Renal cortical epithelial cell (primary cell): Measurements from ENCODE around the gene RBL2. TPM values are rescaled to one million over a fixed set of nuclear protein-coding genes. Genes with fewer than 3 reads are reported as not detected.
A peak's percentile ranks its signal among the peaks of the same experiment; 100 is the strongest.

Experiments used
- DNase-seq: peaks from one replicate; pipeline ENCODE4 v3.0.0-alpha.2; 2011; ENCODE audit warnings: low read depth
- total RNA-seq: library from RNA; depleted of rRNA; stranded (reverse); fragments of >200 nt; gene quantifications from 2 replicates; pipeline ENCODE4 v1.2.3, GENCODE V29; 2014

The RBL2 gene
- total RNA-seq, 1 donor from 2014 or later = 59.6 TPM

- no peak for DNase-seq
Measured at GRCh38 chr16:53456625-53457024, 22.4 kb downstream of the RBL2 start.

GRCh38 chr16:53457670-53458069 is 23.4 kb downstream of the RBL2 start:
- DNase-seq = peak; percentile 81

GRCh38 chr16:53458635-53459034 is 24.4 kb downstream of the RBL2 start:
- no peak for DNase-seq

GRCh38 chr16:53465606-53466280 is 31.5 kb downstream of the RBL2 start:
- peak; percentile 68 for DNase-seq

- no peak for DNase-seq
Measured at GRCh38 chr16:53476867-53477266, 42.6 kb downstream of the RBL2 start.

- DNase-seq = no peak
Measured at GRCh38 chr16:53478965-53479364, 44.7 kb downstream of the RBL2 start.

GRCh38 chr16:53480394-53480793 is 46.1 kb downstream of the RBL2 start:
- DNase-seq = no peak

- no peak for DNase-seq
Measured at GRCh38 chr16:53482123-53482522, 47.9 kb downstream of the RBL2 start.

- no peak for DNase-seq
Measured at GRCh38 chr16:53484542-53484941, 50.3 kb downstream of the RBL2 start.

GRCh38 chr16:53486230-53486629 is 52.0 kb downstream of the RBL2 start:
- no peak for DNase-seq

GRCh38 chr16:53489755-53490154 is 55.5 kb downstream of the RBL2 start:
- no peak for DNase-seq

- DNase-seq = no peak
Measured at GRCh38 chr16:53492503-53492902, 58.2 kb downstream of the RBL2 start.

- DNase-seq = no peak
Measured at GRCh38 chr16:53494636-53495035, 60.4 kb downstream of the RBL2 start.

GRCh38 chr16:53495325-53495724 is 61.1 kb downstream of the RBL2 start:
- no peak for DNase-seq

GRCh38 chr16:53498984-53499383 is 64.7 kb downstream of the RBL2 start:
- no peak for DNase-seq

- peak; percentile 28 for DNase-seq
Measured at GRCh38 chr16:53501216-53501859, 67.1 kb downstream of the RBL2 start.

GRCh38 chr16:53502331-53503269 is 68.3 kb downstream of the RBL2 start, which contains the start of gene AKTIP:
Gene AKTIP (minus strand): TSS chr16:53503209. CDS start chr16:53500259, 2,950 bp downstream.
- DNase-seq = peak; percentile 15

GRCh38 chr16:53503270-53503923 is 69.1 kb downstream of the RBL2 start:
- peak; percentile 100 for DNase-seq

GRCh38 chr16:53503991-53504663 is 69.9 kb downstream of the RBL2 start:
- peak; percentile 87 for DNase-seq

GRCh38 chr16:53504665-53505064 is 70.4 kb downstream of the RBL2 start:
- peak; percentile 85 for DNase-seq

- no peak for DNase-seq
Measured at GRCh38 chr16:53506254-53506653, 72.0 kb downstream of the RBL2 start.
